ENCODE data around the gene CARNS1. TPM values are rescaled to one million over a fixed set of nuclear protein-coding genes. Genes with fewer than 3 reads are reported as not detected.

Gene CARNS1
- total RNA-seq, 1 experiment from 2014 or later, result not detected

- DNase-seq (ENCODE audit: low spot score), result peak; percentile 94
These were observed 12.8 kb downstream of the CARNS1 start, which contains the start of gene RPS6KB2 for GRCh38 chr11:67428052-67429001. Gene RPS6KB2, plus strand, starts transcription at chr11:67428494. Its CDS starts 52 bp downstream, at chr11:67428546.

- no peak for DNase-seq (ENCODE audit: low spot score)
These were observed 13.7 kb downstream of the CARNS1 start for GRCh38 chr11:67429038-67429668.

- no peak for DNase-seq (ENCODE audit: low spot score)
These were observed 14.2 kb downstream of the CARNS1 start for GRCh38 chr11:67429722-67430121.

GRCh38 chr11:67431346-67432249 is 16.1 kb downstream of the CARNS1 start:
- DNase-seq (ENCODE audit: low spot score), result no peak

GRCh38 chr11:67432655-67433349 is 17.3 kb downstream of the CARNS1 start:
- DNase-seq (ENCODE audit: low spot score), result no peak

- no peak for DNase-seq (ENCODE audit: low spot score)
These were observed 18.3 kb downstream of the CARNS1 start for GRCh38 chr11:67433536-67434394.

GRCh38 chr11:67434395-67434881 is 19.0 kb downstream of the CARNS1 start:
- no peak for DNase-seq (ENCODE audit: low spot score)

GRCh38 chr11:67435031-67435726 is 19.7 kb downstream of the CARNS1 start:
- no peak for DNase-seq (ENCODE audit: low spot score)

- no peak for DNase-seq (ENCODE audit: low spot score)
These were observed 20.4 kb downstream of the CARNS1 start for GRCh38 chr11:67435727-67436458.

- DNase-seq (ENCODE audit: low spot score), result peak; percentile 33
These were observed 21.1 kb downstream of the CARNS1 start for GRCh38 chr11:67436459-67437081.

- DNase-seq (ENCODE audit: low spot score), result no peak
These were observed 21.8 kb downstream of the CARNS1 start, which contains the start of gene PTPRCAP for GRCh38 chr11:67437082-67437808. Gene PTPRCAP, minus strand, starts transcription at chr11:67437682. Its CDS starts 63 bp downstream, at chr11:67437619.

- DNase-seq (ENCODE audit: low spot score), result no peak
These were observed 22.3 kb downstream of the CARNS1 start for GRCh38 chr11:67437809-67438157.

GRCh38 chr11:67438158-67438902 is 22.9 kb downstream of the CARNS1 start:
- DNase-seq (ENCODE audit: low spot score), result no peak

- peak; percentile 39 for DNase-seq (ENCODE audit: low spot score)
These were observed 24.1 kb downstream of the CARNS1 start for GRCh38 chr11:67439321-67440228.

GRCh38 chr11:67440229-67441097 is 25.0 kb downstream of the CARNS1 start:
- DNase-seq (ENCODE audit: low spot score), result no peak

Data from H4 (cell line).